Measurements from ENCODE around the gene KRTCAP3.

KRTCAP3 gene

GRCh38 chr2:27441958-27442919, at the start of gene KRTCAP3:
KRTCAP3 (plus strand) TSS chr2:27442381; CDS start chr2:27442413, 32 bp downstream.
- no peaks in the 10 kb centered on the region for H3K27me3 Mint-ChIP-seq (ENCODE audit: low read depth)

DNA sequence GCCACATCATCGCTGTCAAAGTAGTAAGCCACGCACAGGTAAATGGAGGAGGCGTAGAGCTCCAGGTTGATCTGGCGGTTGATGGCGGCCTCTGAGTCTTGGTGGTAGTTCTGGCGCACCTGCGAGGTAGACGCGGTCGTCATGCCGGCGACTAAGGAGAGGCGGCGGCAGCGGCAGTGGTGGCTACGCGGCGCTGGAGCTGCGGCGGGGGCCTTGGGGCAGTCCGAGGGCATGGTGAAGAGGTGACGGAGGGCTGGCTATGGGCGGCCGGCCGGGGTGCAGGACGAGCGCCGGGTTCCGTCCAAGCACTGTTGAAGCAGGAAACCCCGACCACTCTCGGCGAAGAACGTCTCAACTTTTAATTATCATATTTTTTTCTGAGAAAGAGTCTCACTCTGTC, 49.0 kb upstream of the KRTCAP3 start:
- DNase-seq (ENCODE audit: low spot score) = no peak
- Mint-ChIP-seq H3K4me3 (no peak overlapping the region), H3K27me3 (ENCODE audit: low read depth) (no peaks in the 10 kb centered on the region), H3K27ac (peak overlapping the region; percentile 58), H3K4me1 (ENCODE audit: low read depth) (peaks cover 28% of the 10 kb centered on the region), H3K36me3 (ENCODE audit: low read depth) (peaks cover 30% of the 10 kb centered on the region), H3K9me3 (no peaks in the 10 kb centered on the region)

More at GRCh38 chr2:27441958-27442919, at the start of gene KRTCAP3:
- H3K4me1 Mint-ChIP-seq (ENCODE audit: low read depth) = peaks cover 3% of the 10 kb centered on the region
- DNase-seq (ENCODE audit: low spot score) = no peak
- H3K9me3 Mint-ChIP-seq = no peaks in the 10 kb centered on the region
- H3K4me3 Mint-ChIP-seq = no peak within 1 kb of the TSS
- H3K27ac Mint-ChIP-seq = peak within 1 kb of the TSS; percentile 11
- peaks cover 49% of the 10 kb centered on the region for H3K36me3 Mint-ChIP-seq (ENCODE audit: low read depth)

DNA sequence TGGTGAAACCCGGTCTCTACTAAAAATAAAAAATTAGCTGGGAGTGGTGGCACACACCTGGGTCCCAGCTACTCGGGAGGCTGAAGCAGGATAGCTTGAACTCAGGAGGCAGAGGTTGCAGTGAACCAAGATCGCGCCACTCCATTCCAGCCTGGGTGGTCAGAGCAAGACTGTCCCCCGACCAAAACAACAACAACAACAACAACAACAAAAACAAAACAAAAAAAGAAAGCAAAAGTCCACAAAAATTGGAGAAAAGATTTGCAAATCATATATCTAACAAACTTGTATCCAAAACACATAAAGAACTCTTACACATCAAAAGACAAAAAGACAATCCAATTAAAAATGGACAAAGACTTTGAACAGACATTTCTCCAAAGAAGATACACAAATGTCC, 43.2 kb upstream of the KRTCAP3 start:
- peaks cover 26% of the 10 kb centered on the region for H3K4me1 Mint-ChIP-seq (ENCODE audit: low read depth)
- H3K27me3 Mint-ChIP-seq (ENCODE audit: low read depth) = no peaks in the 10 kb centered on the region
- peak overlapping the region; percentile 63 for H3K27ac Mint-ChIP-seq
- peaks cover 27% of the 10 kb centered on the region for H3K36me3 Mint-ChIP-seq (ENCODE audit: low read depth)
- H3K9me3 Mint-ChIP-seq = no peaks in the 10 kb centered on the region
- no peak overlapping the region for H3K4me3 Mint-ChIP-seq
- DNase-seq (ENCODE audit: low spot score) = no peak

- H3K36me3 Mint-ChIP-seq (ENCODE audit: low read depth) = peaks cover 24% of the 10 kb centered on the region
- DNase-seq (ENCODE audit: low spot score) = no peak
- H3K27me3 Mint-ChIP-seq (ENCODE audit: low read depth) = no peaks in the 10 kb centered on the region
- H3K27ac Mint-ChIP-seq = peak overlapping the region; percentile 76
- peak overlapping the region; percentile 34 for H3K4me3 Mint-ChIP-seq
- H3K9me3 Mint-ChIP-seq = no peaks in the 10 kb centered on the region
- peaks cover 26% of the 10 kb centered on the region for H3K4me1 Mint-ChIP-seq (ENCODE audit: low read depth)
Measured at GRCh38 chr2:27400348-27401135, 41.6 kb upstream of the KRTCAP3 start.

GRCh38 chr2:27407798-27408491, 34.2 kb upstream of the KRTCAP3 start:
- peaks cover 26% of the 10 kb centered on the region for H3K4me1 Mint-ChIP-seq (ENCODE audit: low read depth)
- peak overlapping the region; percentile 88 for H3K4me3 Mint-ChIP-seq
- H3K27me3 Mint-ChIP-seq (ENCODE audit: low read depth) = peaks cover 2% of the 10 kb centered on the region
- peaks cover 23% of the 10 kb centered on the region for H3K36me3 Mint-ChIP-seq (ENCODE audit: low read depth)
- H3K9me3 Mint-ChIP-seq = peaks cover 3% of the 10 kb centered on the region
- DNase-seq (ENCODE audit: low spot score) = no peak
- H3K27ac Mint-ChIP-seq = peak overlapping the region; percentile 78

DNA sequence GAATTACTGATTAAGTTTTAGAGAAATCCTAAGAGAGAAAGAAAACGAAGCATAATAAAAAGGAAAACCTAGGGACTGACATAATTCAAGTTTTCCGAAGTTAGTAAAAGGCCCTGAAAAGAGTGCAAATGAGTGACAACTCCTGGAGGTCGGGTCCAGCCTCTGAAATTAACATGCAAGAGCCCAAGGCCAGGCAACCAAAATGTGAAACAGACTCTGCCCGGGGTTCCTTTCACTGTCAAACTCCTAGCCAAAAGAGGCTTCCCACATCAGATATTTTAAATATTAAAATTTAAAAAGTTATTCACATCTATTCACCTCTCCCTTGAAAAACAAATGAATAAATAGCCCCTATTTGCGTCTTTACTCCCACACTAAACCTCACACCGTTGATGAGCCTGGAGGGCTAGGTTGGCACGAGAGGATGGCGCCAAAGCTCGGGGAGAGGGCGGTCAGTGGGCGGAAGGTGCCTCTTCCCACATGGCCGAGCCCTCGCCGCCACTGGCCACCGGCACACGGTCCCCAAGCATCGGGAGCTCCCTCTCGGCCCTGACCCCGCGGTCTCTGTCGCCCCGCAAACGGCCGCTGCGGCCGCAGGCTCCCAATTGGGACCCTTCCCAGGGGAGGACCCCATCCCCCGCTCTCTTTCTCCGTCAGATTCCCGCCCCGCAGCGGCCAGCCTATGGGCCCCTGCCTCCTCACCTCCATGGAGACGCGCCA, 33.4 kb upstream of the KRTCAP3 start:
- Mint-ChIP-seq H3K9me3 (peaks cover 3% of the 10 kb centered on the region), H3K4me1 (ENCODE audit: low read depth) (peaks cover 26% of the 10 kb centered on the region), H3K36me3 (ENCODE audit: low read depth) (peaks cover 21% of the 10 kb centered on the region), H3K27me3 (ENCODE audit: low read depth) (peaks cover 2% of the 10 kb centered on the region), H3K4me3 (peak overlapping the region; percentile 88), H3K27ac (peak overlapping the region; percentile 78)
- peak; percentile 29 for DNase-seq (ENCODE audit: low spot score)

DNA sequence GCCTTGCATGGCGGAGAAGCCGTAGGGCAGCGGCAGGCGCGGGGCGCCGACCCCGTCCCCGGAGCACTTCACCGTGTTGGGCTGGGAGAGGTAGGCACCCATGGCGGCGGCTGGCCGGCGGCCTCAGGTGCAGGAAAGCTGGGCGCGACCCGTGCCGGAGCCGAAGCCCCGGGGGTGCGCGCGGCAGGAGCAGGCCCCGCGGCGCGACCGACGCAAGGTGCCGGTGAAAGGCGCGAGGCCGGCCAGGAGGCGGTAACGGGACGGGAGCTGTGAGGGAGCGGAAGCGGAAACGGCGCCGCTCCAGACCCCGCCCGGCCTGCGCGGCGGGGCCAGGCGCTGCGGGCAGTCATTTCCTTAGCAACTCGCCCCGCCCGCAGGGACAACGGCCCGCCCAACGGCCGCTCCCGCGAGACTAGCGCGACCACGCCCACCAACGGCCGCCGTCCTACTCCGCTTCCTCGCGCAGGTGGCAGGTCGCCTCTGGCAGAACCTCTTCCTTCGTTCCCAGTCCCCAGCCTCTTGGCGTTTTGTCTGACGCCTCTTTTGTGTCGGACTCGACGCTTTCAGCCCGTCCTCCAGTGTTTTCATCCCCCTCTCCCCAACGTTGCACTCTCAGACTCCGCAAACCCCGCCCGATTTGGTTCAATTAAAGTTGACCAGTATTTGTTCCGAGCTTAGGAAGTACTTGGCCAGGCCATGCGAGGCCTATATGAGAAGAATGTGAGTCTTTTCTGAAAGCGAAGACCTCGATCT, 32.7 kb upstream of the KRTCAP3 start, which contains the start of gene PPM1G:
Gene PPM1G (minus strand): TSS at position 271 of the 753 bp plus-strand sequence. CDS start 169 bp downstream, at position 102.
- H3K27me3 Mint-ChIP-seq (ENCODE audit: low read depth) = peaks cover 2% of the 10 kb centered on the region
- H3K9me3 Mint-ChIP-seq = peaks cover 3% of the 10 kb centered on the region
- peak within 1 kb of the TSS; percentile 88 for H3K27ac Mint-ChIP-seq
- peaks cover 26% of the 10 kb centered on the region for H3K4me1 Mint-ChIP-seq (ENCODE audit: low read depth)
- peak; percentile 96 for DNase-seq (ENCODE audit: low spot score)
- H3K36me3 Mint-ChIP-seq (ENCODE audit: low read depth) = peaks cover 21% of the 10 kb centered on the region
- peak within 1 kb of the TSS; percentile 88 for H3K4me3 Mint-ChIP-seq

DNA sequence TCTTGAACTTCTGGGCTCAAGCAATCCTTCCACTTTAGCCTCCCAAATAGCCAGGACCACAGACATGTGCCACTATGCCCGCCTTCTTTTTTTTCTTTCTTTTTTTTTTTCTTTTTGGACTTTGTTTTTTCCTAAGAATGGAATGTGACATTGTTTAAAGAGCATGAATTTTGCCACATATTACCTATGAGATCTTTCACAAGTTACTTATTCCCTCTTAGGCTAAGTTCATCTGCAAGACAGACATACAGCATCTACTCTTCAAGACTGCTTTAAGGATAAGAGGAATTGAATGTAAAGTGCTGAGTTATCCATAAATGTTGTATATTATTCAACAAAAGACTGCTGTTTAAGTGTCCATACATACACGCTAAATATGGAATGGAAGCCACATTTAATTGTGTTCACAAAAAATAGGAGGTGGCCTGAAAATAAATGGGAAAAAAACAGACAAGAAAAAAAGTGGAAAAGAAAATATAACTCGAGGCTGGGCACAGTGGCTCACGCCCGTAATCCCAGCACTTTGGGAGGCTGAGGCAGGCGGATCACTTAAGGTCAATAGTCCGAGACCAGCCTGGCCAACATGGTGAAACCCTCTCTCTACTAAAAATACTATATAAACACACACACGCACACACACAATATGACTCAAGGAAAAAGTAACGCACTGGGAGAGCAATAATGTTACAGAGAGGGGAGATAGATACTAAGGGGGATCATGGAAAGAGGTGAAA, 29.6 kb upstream of the KRTCAP3 start:
- peaks cover 8% of the 10 kb centered on the region for H3K36me3 Mint-ChIP-seq (ENCODE audit: low read depth)
- DNase-seq (ENCODE audit: low spot score) = no peak
- H3K4me3 Mint-ChIP-seq = no peak overlapping the region
- peaks cover 3% of the 10 kb centered on the region for H3K9me3 Mint-ChIP-seq
- H3K27me3 Mint-ChIP-seq (ENCODE audit: low read depth) = peaks cover 2% of the 10 kb centered on the region
- H3K27ac Mint-ChIP-seq = no peak overlapping the region
- peaks cover 15% of the 10 kb centered on the region for H3K4me1 Mint-ChIP-seq (ENCODE audit: low read depth)

- peaks cover 2% of the 10 kb centered on the region for H3K27me3 Mint-ChIP-seq (ENCODE audit: low read depth)
- H3K27ac Mint-ChIP-seq = no peak overlapping the region
- no peak for DNase-seq (ENCODE audit: low spot score)
- no peaks in the 10 kb centered on the region for H3K36me3 Mint-ChIP-seq (ENCODE audit: low read depth)
- H3K4me3 Mint-ChIP-seq = no peak overlapping the region
- no peaks in the 10 kb centered on the region for H3K4me1 Mint-ChIP-seq (ENCODE audit: low read depth)
- no peaks in the 10 kb centered on the region for H3K9me3 Mint-ChIP-seq
Measured at GRCh38 chr2:27416151-27416550, 26.0 kb upstream of the KRTCAP3 start.

DNA sequence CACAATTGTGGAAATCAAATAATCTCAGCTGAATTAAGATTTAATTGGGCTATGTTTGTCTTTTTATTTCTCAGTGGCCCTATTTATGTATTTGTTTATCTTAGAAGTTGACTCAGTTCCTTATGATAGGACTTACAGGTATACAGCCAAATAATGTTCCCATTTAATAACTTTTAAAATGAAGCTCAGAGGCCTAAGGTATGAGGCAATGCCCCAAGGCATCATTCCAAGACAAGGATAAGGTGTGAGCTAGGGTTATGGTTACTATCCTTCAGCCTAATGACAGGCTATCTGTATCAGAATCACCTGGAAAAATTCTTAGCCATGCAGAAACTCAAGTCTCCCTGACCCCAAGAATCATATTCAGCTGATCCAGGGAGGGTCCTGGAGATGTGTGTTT, 21.2 kb upstream of the KRTCAP3 start:
- no peaks in the 10 kb centered on the region for H3K36me3 Mint-ChIP-seq (ENCODE audit: low read depth)
- DNase-seq (ENCODE audit: low spot score) = no peak
- no peak overlapping the region for H3K27ac Mint-ChIP-seq
- H3K27me3 Mint-ChIP-seq (ENCODE audit: low read depth) = no peaks in the 10 kb centered on the region
- no peaks in the 10 kb centered on the region for H3K9me3 Mint-ChIP-seq
- H3K4me3 Mint-ChIP-seq = no peak overlapping the region
- H3K4me1 Mint-ChIP-seq (ENCODE audit: low read depth) = no peaks in the 10 kb centered on the region

- no peaks in the 10 kb centered on the region for H3K27me3 Mint-ChIP-seq (ENCODE audit: low read depth)
- DNase-seq (ENCODE audit: low spot score) = no peak
- H3K9me3 Mint-ChIP-seq = no peaks in the 10 kb centered on the region
- no peak overlapping the region for H3K4me3 Mint-ChIP-seq
- no peaks in the 10 kb centered on the region for H3K36me3 Mint-ChIP-seq (ENCODE audit: low read depth)
- no peaks in the 10 kb centered on the region for H3K4me1 Mint-ChIP-seq (ENCODE audit: low read depth)
- H3K27ac Mint-ChIP-seq = no peak overlapping the region
Measured at GRCh38 chr2:27421660-27422250, 20.4 kb upstream of the KRTCAP3 start.

DNA sequence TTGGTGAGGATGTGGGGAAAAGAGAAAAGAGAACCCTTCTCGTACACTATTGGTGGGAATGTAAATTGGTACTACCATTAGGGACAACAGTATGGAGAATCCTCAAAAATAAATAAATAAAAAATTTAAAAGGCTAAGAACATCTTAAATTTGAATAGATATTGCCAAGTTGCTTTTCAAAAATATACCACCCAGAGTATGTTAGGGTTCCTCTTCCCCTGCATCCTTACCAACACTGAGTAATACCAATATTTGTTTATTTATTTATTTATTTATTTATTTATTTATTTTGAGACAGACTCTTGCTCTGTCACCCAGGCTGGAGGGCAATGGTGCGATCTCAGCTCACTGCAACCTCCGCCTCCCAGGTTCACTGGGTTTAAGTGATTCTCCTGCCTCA, 19.2 kb upstream of the KRTCAP3 start:
- Mint-ChIP-seq H3K27me3 (ENCODE audit: low read depth) (no peaks in the 10 kb centered on the region), H3K4me1 (ENCODE audit: low read depth) (peaks cover 5% of the 10 kb centered on the region), H3K27ac (no peak overlapping the region), H3K36me3 (ENCODE audit: low read depth) (no peaks in the 10 kb centered on the region), H3K9me3 (no peaks in the 10 kb centered on the region), H3K4me3 (no peak overlapping the region)
- DNase-seq (ENCODE audit: low spot score) = no peak
